A673 (cell line): Measurements from ENCODE around the gene ITPR2. TPM values are rescaled to one million over a fixed set of nuclear protein-coding genes. Genes with fewer than 3 reads are reported as not detected.

ENCODE experiments used
- BruUV-seq: library from RNA; stranded (reverse); fragments of 400-500 nt; replicated peaks from 2 replicates; lab custom pipeline; 2021; lab: Mats Ljungman, UMichigan
- CTCF ChIA-PET: fragments of 300-600 bp; sonication (Branson Sonifier 250); formaldehyde crosslinking; loops from one replicate; lab custom pipeline; 2022; ENCODE audit warnings: antibody characterized with exemption; lab: Charles Lee
- POLR2A ChIA-PET: fragments of 300-600 bp; sonication (Branson Sonifier 250); formaldehyde crosslinking; loops from one replicate; lab custom pipeline; 2022; ENCODE audit warnings: antibody characterized with exemption; ENCODE audit not compliant: low non-redundant PET; lab: Charles Lee
- DNase-seq: peaks from one replicate; pipeline ENCODE4 v3.0.0-alpha.2; 2015; ENCODE audit warnings: low spot score
- H3K27ac ChIP-seq: fragments of 200-600 bp; sonication (generic); 2 replicates; pipeline ENCODE4 v1.5.1; 2016; ENCODE audit warnings: mixed run types, low read depth, mild to moderate bottlenecking, mixed read lengths, antibody characterized with exemption, low read length; ENCODE audit not compliant: poor library complexity, severe bottlenecking
- H3K27me3 ChIP-seq: fragments of 200-600 bp; sonication (generic); replicated peaks from 2 replicates; pipeline ENCODE4 v1.6.1; 2017; ENCODE audit warnings: mixed run types, low read depth, mild to moderate bottlenecking, mixed read lengths, antibody characterized with exemption, low read length; ENCODE audit not compliant: insufficient read depth, poor library complexity
- H3K36me3 ChIP-seq: fragments of 200-600 bp; sonication (generic); 2 replicates; pipeline ENCODE4 v1.6.1; 2016; ENCODE audit warnings: mixed run types, mild to moderate bottlenecking, mixed read lengths, antibody characterized with exemption, low read length; ENCODE audit not compliant: insufficient read depth, poor library complexity, severe bottlenecking
- H3K4me1 ChIP-seq: fragments of 200-600 bp; sonication (generic); 2 replicates; pipeline ENCODE4 v1.6.1; 2017; ENCODE audit warnings: mixed run types, mild to moderate bottlenecking, mixed read lengths, antibody characterized with exemption, low read length; ENCODE audit not compliant: insufficient read depth, poor library complexity, severe bottlenecking
- H3K4me3 ChIP-seq: fragments of 200-600 bp; sonication (generic); 2 replicates; pipeline ENCODE4 v1.5.1; 2016; ENCODE audit warnings: low read depth, mixed run types, mild to moderate bottlenecking, mixed read lengths, low read length; ENCODE audit not compliant: poor library complexity, severe bottlenecking
- H3K9me3 ChIP-seq: fragments of 200-600 bp; sonication (generic); 2 replicates; pipeline ENCODE4 v1.6.1; 2016; ENCODE audit warnings: mixed run types, low read depth, mild to moderate bottlenecking, mixed read lengths, antibody characterized with exemption, low read length; ENCODE audit not compliant: poor library complexity, severe bottlenecking
- CTCF ChIP-seq: fragments of 300-800, 200-600 bp; sonication (generic); conservative IDR thresholded peaks from 2 replicates; pipeline ENCODE4 v1.5.1; 2017; ENCODE audit warnings: low read depth, mild to moderate bottlenecking, antibody characterized with exemption, low read length, moderate library complexity, mixed read lengths
- EZH2 ChIP-seq: fragments of 200-600 bp; sonication (generic); IDR thresholded peaks from 2 replicates; pipeline ENCODE4 v1.6.1; 2017; ENCODE audit warnings: borderline replicate concordance, low read depth, mild to moderate bottlenecking, mixed read lengths, antibody characterized with exemption, low read length; ENCODE audit not compliant: poor library complexity, severe bottlenecking
- intact Hi-C: fragments of 100-400 bp; cut with micrococcal nuclease; formaldehyde crosslinking; loops from one replicate; pipeline ENCODE4 v1.10.0; 2022; ENCODE audit not compliant: unreplicated experiment
- total RNA-seq: library from RNA; stranded (reverse); gene quantifications from 2 replicates; pipeline ENCODE4 v1.2.3, GENCODE V29; 2021

Gene ITPR2
- total RNA-seq, 1 experiment from 2014 or later, result 22.6 TPM

- ChIA-PET CTCF (interaction anchor here (0.6 kb wide), 1 partner anchor 282 kb away, joined by 4 read pairs; no protein-coding TSS in a partner anchor), POLR2A (no interaction called here)
- no peak for TF ChIP-seq CTCF
- no peak for TF ChIP-seq EZH2
- BruUV-seq, result no TSS peak
- Histone ChIP-seq H3K4me3 (no peak overlapping the region), H3K4me1 (no peaks in the 10 kb centered on the region), H3K9me3 (no peaks in the 10 kb centered on the region), H3K27me3 (no peaks in the 10 kb centered on the region), H3K27ac (no peak overlapping the region), H3K36me3 (no peaks in the 10 kb centered on the region)
- intact Hi-C loops, result no loop called here
- no peak for DNase-seq
Observed at GRCh38 chr12:26358651-26359050, 474.3 kb downstream of the ITPR2 start.

GRCh38 chr12:26347300-26347699 lies 485.7 kb downstream of the ITPR2 start:
- BruUV-seq, result no TSS peak
- Histone ChIP-seq H3K4me1 (no peaks in the 10 kb centered on the region), H3K9me3 (no peaks in the 10 kb centered on the region), H3K36me3 (no peaks in the 10 kb centered on the region), H3K4me3 (no peak overlapping the region), H3K27ac (no peak overlapping the region), H3K27me3 (no peaks in the 10 kb centered on the region)
- intact Hi-C loops, result no loop called here
- no peak for TF ChIP-seq EZH2
- no peak for TF ChIP-seq CTCF
- ChIA-PET POLR2A (no interaction called here), CTCF (no interaction called here)
- DNase-seq, result no peak

GRCh38 chr12:26346736-26347135 lies 486.3 kb downstream of the ITPR2 start:
- no peak overlapping the region for H3K4me3 ChIP-seq
- CTCF ChIA-PET, result no interaction called here
- H3K9me3 ChIP-seq, result no peaks in the 10 kb centered on the region
- intact Hi-C loops, result no loop called here
- H3K27me3 ChIP-seq, result no peaks in the 10 kb centered on the region
- H3K4me1 ChIP-seq, result no peaks in the 10 kb centered on the region
- no TSS peak for BruUV-seq
- H3K36me3 ChIP-seq, result no peaks in the 10 kb centered on the region
- H3K27ac ChIP-seq, result no peak overlapping the region
- no peak for DNase-seq
- TF ChIP-seq EZH2 (no peak), CTCF (no peak)
- POLR2A ChIA-PET, result interaction anchor here (0.6 kb wide), 1 partner anchor 962 kb away, joined by 3 read pairs; no protein-coding TSS in a partner anchor
